Muscle layer of colon (tissue), 2 donors: ENCODE measurements around the gene SGPL1.

ENCODE experiments used
- H3K27ac ChIP-seq: one replicate; pipeline ENCODE4 v1.7.0; 2013; ENCODE audit warnings: low read depth, mild to moderate bottlenecking, low read length, moderate library complexity
- H3K27me3 ChIP-seq, 2 donors: one replicate each; pipeline ENCODE4 v1.7.0; 2013; ENCODE audit warnings: low read length in 2 of 2, mild to moderate bottlenecking in 2 of 2; ENCODE audit not compliant: insufficient read depth in 2 of 2, control insufficient read depth in 1 of 2
- H3K36me3 ChIP-seq: one replicate; pipeline ENCODE4 v1.7.0; 2013; ENCODE audit warnings: mild to moderate bottlenecking, low read length; ENCODE audit not compliant: insufficient read depth
- H3K4me1 ChIP-seq: one replicate; pipeline ENCODE4 v1.7.0; 2013; ENCODE audit warnings: mild to moderate bottlenecking, low read length; ENCODE audit not compliant: insufficient read depth
- H3K4me3 ChIP-seq, 2 donors: one replicate each; pipeline ENCODE4 v1.7.0; 2013; ENCODE audit warnings: low read length in 2 of 2, low read depth in 1 of 2, mild to moderate bottlenecking in 1 of 2, moderate library complexity in 1 of 2
- H3K9ac ChIP-seq: one replicate; pipeline ENCODE4 v1.7.0; 2013; ENCODE audit warnings: low read length
- H3K9me3 ChIP-seq: one replicate; pipeline ENCODE4 v1.7.0; 2013; ENCODE audit warnings: mild to moderate bottlenecking, low read length
- donor health status: abdominal sarcoma.
- donor health status: Adenocarcinoma of cecum.

Gene SGPL1

GRCh38 chr10:70803775-70804420 lies 11.8 kb upstream of the SGPL1 start:
- no peak overlapping the region for H3K9ac ChIP-seq

GRCh38 chr10:70804421-70804808 lies 11.3 kb upstream of the SGPL1 start:
- no peak overlapping the region for H3K9ac ChIP-seq
- H3K27ac ChIP-seq, result no peak overlapping the region
- no peak overlapping the region for H3K4me3 ChIP-seq
- H3K27me3 ChIP-seq, result no peaks in the 10 kb centered on the region
- H3K4me1 ChIP-seq, result no peaks in the 10 kb centered on the region
- no peaks in the 10 kb centered on the region for H3K36me3 ChIP-seq
- H3K9me3 ChIP-seq, result no peaks in the 10 kb centered on the region

More at GRCh38 chr10:70803775-70804420, 11.8 kb upstream of the SGPL1 start:
- Histone ChIP-seq H3K27me3 (no peaks in the 10 kb centered on the region), H3K4me1 (no peaks in the 10 kb centered on the region), H3K4me3 (no peak overlapping the region), H3K9me3 (no peaks in the 10 kb centered on the region), H3K27ac (no peak overlapping the region), H3K36me3 (no peaks in the 10 kb centered on the region)

- no peak overlapping the region for H3K9ac ChIP-seq
- no peak overlapping the region for H3K4me3 ChIP-seq
Measured at GRCh38 chr10:70805619-70806215, 10.0 kb upstream of the SGPL1 start.

GRCh38 chr10:70806841-70807240 lies 8.9 kb upstream of the SGPL1 start:
- Histone ChIP-seq H3K36me3 (no peaks in the 10 kb centered on the region), H3K9me3 (no peaks in the 10 kb centered on the region), H3K4me3 (no peak overlapping the region), H3K9ac (no peak overlapping the region), H3K27me3 (no peaks in the 10 kb centered on the region), H3K27ac (no peak overlapping the region), H3K4me1 (no peaks in the 10 kb centered on the region)

More at GRCh38 chr10:70805619-70806215, 10.0 kb upstream of the SGPL1 start:
- no peaks in the 10 kb centered on the region for H3K4me1 ChIP-seq
- no peaks in the 10 kb centered on the region for H3K9me3 ChIP-seq
- H3K27ac ChIP-seq, result no peak overlapping the region
- no peaks in the 10 kb centered on the region for H3K36me3 ChIP-seq
- H3K27me3 ChIP-seq, result no peaks in the 10 kb centered on the region

GRCh38 chr10:70807556-70807955 lies 8.2 kb upstream of the SGPL1 start:
- no peaks in the 10 kb centered on the region for H3K9me3 ChIP-seq
- no peaks in the 10 kb centered on the region for H3K27me3 ChIP-seq
- H3K4me3 ChIP-seq, result no peak overlapping the region
- H3K36me3 ChIP-seq, result no peaks in the 10 kb centered on the region
- H3K9ac ChIP-seq, result no peak overlapping the region
- no peak overlapping the region for H3K27ac ChIP-seq
- H3K4me1 ChIP-seq, result no peaks in the 10 kb centered on the region

GRCh38 chr10:70809011-70809611 lies 6.6 kb upstream of the SGPL1 start:
- H3K9ac ChIP-seq, result no peak overlapping the region
- H3K36me3 ChIP-seq, result no peaks in the 10 kb centered on the region
- no peaks in the 10 kb centered on the region for H3K9me3 ChIP-seq
- H3K27ac ChIP-seq, result no peak overlapping the region
- no peaks in the 10 kb centered on the region for H3K27me3 ChIP-seq
- H3K4me1 ChIP-seq, result no peaks in the 10 kb centered on the region
- H3K4me3 ChIP-seq, result no peak overlapping the region

- no peak overlapping the region for H3K4me3 ChIP-seq
- H3K4me1 ChIP-seq, result no peaks in the 10 kb centered on the region
- no peaks in the 10 kb centered on the region for H3K36me3 ChIP-seq
- no peak overlapping the region for H3K9ac ChIP-seq
- H3K27ac ChIP-seq, result no peak overlapping the region
- no peaks in the 10 kb centered on the region for H3K27me3 ChIP-seq
- no peaks in the 10 kb centered on the region for H3K9me3 ChIP-seq
Measured at GRCh38 chr10:70809726-70810125, 6.0 kb upstream of the SGPL1 start.

- H3K4me1 ChIP-seq, result peaks cover 6% of the 10 kb centered on the region
- H3K4me3 ChIP-seq, result no peak overlapping the region
Measured at GRCh38 chr10:70810967-70811366, 4.8 kb upstream of the SGPL1 start.

GRCh38 chr10:70811881-70812280 lies 3.9 kb upstream of the SGPL1 start:
- Histone ChIP-seq H3K9ac (no peak overlapping the region), H3K27ac (no peak overlapping the region), H3K4me1 (peaks cover 9% of the 10 kb centered on the region), H3K27me3 (no peaks in the 10 kb centered on the region), H3K36me3 (no peaks in the 10 kb centered on the region), H3K9me3 (no peaks in the 10 kb centered on the region), H3K4me3 (no peak overlapping the region)

More at GRCh38 chr10:70810967-70811366, 4.8 kb upstream of the SGPL1 start:
- Histone ChIP-seq H3K9ac (no peak overlapping the region), H3K9me3 (no peaks in the 10 kb centered on the region), H3K36me3 (no peaks in the 10 kb centered on the region), H3K27me3 (no peaks in the 10 kb centered on the region), H3K27ac (no peak overlapping the region)

- no peak overlapping the region for H3K9ac ChIP-seq
- no peak overlapping the region for H3K4me3 ChIP-seq
- H3K4me1 ChIP-seq, result peaks cover 17% of the 10 kb centered on the region
- H3K36me3 ChIP-seq, result no peaks in the 10 kb centered on the region
- no peaks in the 10 kb centered on the region for H3K9me3 ChIP-seq
- no peaks in the 10 kb centered on the region for H3K27me3 ChIP-seq
- H3K27ac ChIP-seq, result no peak overlapping the region
Measured at GRCh38 chr10:70812814-70813213, 2.9 kb upstream of the SGPL1 start.

GRCh38 chr10:70814126-70814525 lies 1.6 kb upstream of the SGPL1 start:
- H3K4me3 ChIP-seq, result no peak overlapping the region
- peaks cover 1% of the 10 kb centered on the region for H3K36me3 ChIP-seq
- H3K27me3 ChIP-seq, result no peaks in the 10 kb centered on the region
- H3K9ac ChIP-seq, result no peak overlapping the region
- H3K4me1 ChIP-seq, result peaks cover 17% of the 10 kb centered on the region
- H3K9me3 ChIP-seq, result no peaks in the 10 kb centered on the region
- no peak overlapping the region for H3K27ac ChIP-seq
